Liver (tissue), 9 donors: ENCODE measurements around the gene MBLAC1. TPM values are rescaled to one million over a fixed set of nuclear protein-coding genes. Genes with fewer than 3 reads are reported as not detected.

Experiments
- DNase-seq: peaks from one replicate; pipeline ENCODE4 v3.0.0-alpha.2; 2017; ENCODE audit warnings: low spot score
- H3K27ac ChIP-seq, 2 donors: one replicate each; pipeline ENCODE4 v1.7.0; 2013; ENCODE audit warnings: inconsistent platforms in 2 of 2, low read length in 2 of 2, control low read depth in 1 of 2, low read depth in 1 of 2, mild to moderate bottlenecking in 1 of 2
- H3K27me3 ChIP-seq, 4 donors: one replicate each; pipeline versions ENCODE4 v1.6.1 to v1.7.0; 2013; ENCODE audit warnings: low read length in 3 of 4, inconsistent platforms in 1 of 4, mild to moderate bottlenecking in 1 of 4, moderate library complexity in 1 of 4; ENCODE audit not compliant: control insufficient read depth in 4 of 4, insufficient read depth in 4 of 4
- H3K36me3 ChIP-seq, 4 donors: one replicate each; pipeline versions ENCODE4 v1.6.1 to v1.7.0; 2013; ENCODE audit warnings: low read length in 3 of 4, mild to moderate bottlenecking in 3 of 4, low read depth in 1 of 4, moderate library complexity in 1 of 4; ENCODE audit not compliant: control insufficient read depth in 4 of 4, insufficient read depth in 3 of 4
- H3K4me1 ChIP-seq, 4 donors: one replicate each; pipeline versions ENCODE4 v1.6.1 to v1.7.0; 2013; ENCODE audit warnings: low read length in 3 of 4, mild to moderate bottlenecking in 3 of 4, moderate library complexity in 1 of 4; ENCODE audit not compliant: control insufficient read depth in 4 of 4, insufficient read depth in 4 of 4
- H3K4me3 ChIP-seq, 3 donors: one replicate each; pipeline versions ENCODE4 v1.6.1 to v1.7.0; 2013; ENCODE audit warnings: low read length in 3 of 3, control low read depth in 1 of 3, low read depth in 1 of 3, mild to moderate bottlenecking in 1 of 3
- H3K9ac ChIP-seq, 2 donors: one replicate each; pipeline ENCODE4 v1.7.0; 2013; ENCODE audit warnings: low read length in 2 of 2, mild to moderate bottlenecking in 2 of 2, moderate library complexity in 2 of 2, control low read depth in 1 of 2, low read depth in 1 of 2
- H3K9me3 ChIP-seq, 4 donors: one replicate each; pipeline versions ENCODE4 v1.6.1 to v1.7.0; 2013; ENCODE audit warnings: low read length in 3 of 4; ENCODE audit not compliant: control insufficient read depth in 4 of 4
- FOXA1 ChIP-seq: IDR thresholded peaks from 2 replicates; pipeline ENCODE4 v1.6.1; 2016; ENCODE audit warnings: antibody characterized with exemption
- FOXA2 ChIP-seq: IDR thresholded peaks from 2 replicates; pipeline ENCODE4 v1.6.1; 2016; ENCODE audit warnings: antibody characterized with exemption
- JUND ChIP-seq, 2 donors: IDR thresholded peaks; 2 replicates each; pipeline ENCODE4 v1.6.1; 2016; ENCODE audit warnings: antibody characterized with exemption in 2 of 2
- NR2F2 ChIP-seq: IDR thresholded peaks from 2 replicates; pipeline ENCODE4 v1.6.1; 2016; ENCODE audit warnings: antibody characterized with exemption
- RAD21 ChIP-seq, 2 donors: IDR thresholded peaks; 2 replicates each; pipeline ENCODE4 v1.6.1; 2016; ENCODE audit warnings: antibody characterized with exemption in 2 of 2, mild to moderate bottlenecking in 2 of 2
- RXRA ChIP-seq, 2 donors: IDR thresholded peaks; 2 replicates each; pipeline ENCODE4 v1.6.1; 2017 to 2018; ENCODE audit warnings: antibody characterized with exemption in 2 of 2, mild to moderate bottlenecking in 1 of 2
- SP1 ChIP-seq: IDR thresholded peaks from 2 replicates; pipeline ENCODE4 v1.6.1; 2018; ENCODE audit warnings: antibody characterized with exemption, mild to moderate bottlenecking
- TAF1 ChIP-seq: conservative IDR thresholded peaks from 2 replicates; pipeline ENCODE4 v1.6.1; 2016; ENCODE audit warnings: antibody characterized with exemption, mild to moderate bottlenecking
- YY1 ChIP-seq: IDR thresholded peaks from 2 replicates; pipeline ENCODE4 v1.6.1; 2016; ENCODE audit warnings: antibody characterized with exemption, mild to moderate bottlenecking
- WGBS: extraction: QIAGEN DNeasy Blood & Tissue Kit; methylation state at CpG from one replicate; pipeline ENCODE4 v1.1.7; 2013; 5-methylcytosine and 5-hydroxymethylcytosine counted together
- polyA plus RNA-seq, 2 donors: library from polyadenylated mRNA; stranded (reverse) in 1 of 2; unstranded in 1 of 2; fragments of 200-250 nt in 1 of 2; fragments of >200 nt in 1 of 2; fragmentation: Nextera tagmentation in 1 of 2; extraction: Ambion mirVana in 1 of 2; gene quantifications; one replicate each; pipeline versions ENCODE4 v1.2.1 to v1.2.3, GENCODE V29; 2013 to 2015
- total RNA-seq, 2 donors: library from RNA; depleted of rRNA; stranded (reverse); fragments of >200 nt; gene quantifications; one replicate each; pipeline ENCODE4 v1.2.3, GENCODE V29; 2014
- TF ChIP-seq, protein P1 (sequence below): IDR thresholded peaks from 2 replicates; pipeline ENCODE4 v1.6.1; 2016; ENCODE audit warnings: antibody characterized with exemption
- TF ChIP-seq, protein P2 (sequence below): IDR thresholded peaks from 2 replicates; pipeline ENCODE4 v1.6.1; 2016; ENCODE audit warnings: antibody characterized with exemption, mild to moderate bottlenecking
- TF ChIP-seq, protein P3 (sequence below): IDR thresholded peaks from 2 replicates; pipeline ENCODE4 v1.6.1; 2016; ENCODE audit warnings: antibody characterized with exemption
- TF ChIP-seq, protein P4 (sequence below): IDR thresholded peaks from 2 replicates; pipeline ENCODE4 v1.6.1; 2016; ENCODE audit warnings: antibody characterized with exemption
- TF ChIP-seq, protein P5 (sequence below): fragments of 150-350 bp; IDR thresholded peaks from 2 replicates; pipeline ENCODE4 v1.5.1; 2017; ENCODE audit warnings: improper control_type of control experiment, low read depth, low read length; ENCODE audit not compliant: missing input control
- donor health status: healthy.
- donor health status: healthy.
- donor health status: healthy.
- donor health status: healthy.
- donor health status: healthy.

MBLAC1 gene
- total and polyA plus RNA-seq, 4 donors = 1.0 to 1.4 (median 1.3) TPM

DNA sequence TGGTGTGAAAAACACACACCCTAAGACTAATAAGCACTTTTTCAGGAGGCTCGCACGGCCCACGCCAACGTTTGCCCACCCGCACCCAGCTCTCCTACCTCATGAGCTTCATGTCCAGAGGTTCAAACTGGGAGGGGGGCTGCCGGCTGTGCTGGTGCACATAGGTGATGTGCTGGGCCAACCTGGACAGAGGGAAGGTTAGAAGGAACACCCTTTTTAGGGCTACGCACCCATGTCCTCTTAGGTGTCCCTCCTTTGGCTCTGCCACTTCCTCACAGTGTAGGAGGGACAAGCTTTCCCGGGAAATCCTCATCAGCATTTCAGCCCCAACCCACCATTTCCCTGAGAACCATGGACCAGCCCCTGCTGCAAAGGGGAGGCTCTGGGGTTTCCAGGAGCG lies 31.5 kb upstream of the MBLAC1 start (continued):
- TF ChIP-seq NR2F2 (no peak), RAD21 (IDR thresholded peaks at IDR 0.05) (no peak)
- TF ChIP-seq, protein P1, sequence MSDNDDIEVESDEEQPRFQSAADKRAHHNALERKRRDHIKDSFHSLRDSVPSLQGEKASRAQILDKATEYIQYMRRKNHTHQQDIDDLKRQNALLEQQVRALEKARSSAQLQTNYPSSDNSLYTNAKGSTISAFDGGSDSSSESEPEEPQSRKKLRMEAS = no peak

DNA sequence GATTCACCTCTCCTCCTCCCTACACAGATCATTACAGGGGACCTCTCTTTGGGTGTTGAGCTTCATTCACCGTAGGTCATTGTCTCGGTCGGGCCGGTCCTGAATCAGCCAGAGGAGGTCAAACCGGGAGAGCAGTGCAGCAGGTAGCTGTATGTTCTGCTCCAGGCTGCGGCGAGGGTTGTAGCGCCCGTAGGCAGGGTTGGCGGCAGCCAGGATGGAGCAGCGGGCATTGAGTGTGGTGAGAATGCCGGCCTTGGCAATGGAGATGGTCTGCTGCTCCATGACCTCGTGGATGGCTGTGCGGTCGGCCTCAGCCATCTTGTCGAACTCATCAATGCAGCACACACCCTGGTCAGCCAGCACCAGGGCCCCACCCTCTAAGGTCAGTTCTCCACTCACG lies 31.1 kb upstream of the MBLAC1 start:
- no peak for DNase-seq
- Histone ChIP-seq H3K9ac (no peak overlapping the region), H3K27ac (no peak overlapping the region), H3K36me3 (peaks cover 33 to 85% (median 61%) of the 10 kb centered on the region in 4 donors), H3K4me3 (no peak overlapping the region), H3K4me1 (peaks cover 0 to 17% (median 12%) of the 10 kb centered on the region in 4 donors), H3K27me3 (no peaks in the 10 kb centered on the region), H3K9me3 (no peaks in the 10 kb centered on the region)
- no peak for TF ChIP-seq JUND (IDR thresholded peaks at IDR 0.05)
- no peak for TF ChIP-seq FOXA2
- TF ChIP-seq YY1 = no peak
- no peak for TF ChIP-seq RXRA (IDR thresholded peaks at IDR 0.05)
- TF ChIP-seq, protein P2, sequence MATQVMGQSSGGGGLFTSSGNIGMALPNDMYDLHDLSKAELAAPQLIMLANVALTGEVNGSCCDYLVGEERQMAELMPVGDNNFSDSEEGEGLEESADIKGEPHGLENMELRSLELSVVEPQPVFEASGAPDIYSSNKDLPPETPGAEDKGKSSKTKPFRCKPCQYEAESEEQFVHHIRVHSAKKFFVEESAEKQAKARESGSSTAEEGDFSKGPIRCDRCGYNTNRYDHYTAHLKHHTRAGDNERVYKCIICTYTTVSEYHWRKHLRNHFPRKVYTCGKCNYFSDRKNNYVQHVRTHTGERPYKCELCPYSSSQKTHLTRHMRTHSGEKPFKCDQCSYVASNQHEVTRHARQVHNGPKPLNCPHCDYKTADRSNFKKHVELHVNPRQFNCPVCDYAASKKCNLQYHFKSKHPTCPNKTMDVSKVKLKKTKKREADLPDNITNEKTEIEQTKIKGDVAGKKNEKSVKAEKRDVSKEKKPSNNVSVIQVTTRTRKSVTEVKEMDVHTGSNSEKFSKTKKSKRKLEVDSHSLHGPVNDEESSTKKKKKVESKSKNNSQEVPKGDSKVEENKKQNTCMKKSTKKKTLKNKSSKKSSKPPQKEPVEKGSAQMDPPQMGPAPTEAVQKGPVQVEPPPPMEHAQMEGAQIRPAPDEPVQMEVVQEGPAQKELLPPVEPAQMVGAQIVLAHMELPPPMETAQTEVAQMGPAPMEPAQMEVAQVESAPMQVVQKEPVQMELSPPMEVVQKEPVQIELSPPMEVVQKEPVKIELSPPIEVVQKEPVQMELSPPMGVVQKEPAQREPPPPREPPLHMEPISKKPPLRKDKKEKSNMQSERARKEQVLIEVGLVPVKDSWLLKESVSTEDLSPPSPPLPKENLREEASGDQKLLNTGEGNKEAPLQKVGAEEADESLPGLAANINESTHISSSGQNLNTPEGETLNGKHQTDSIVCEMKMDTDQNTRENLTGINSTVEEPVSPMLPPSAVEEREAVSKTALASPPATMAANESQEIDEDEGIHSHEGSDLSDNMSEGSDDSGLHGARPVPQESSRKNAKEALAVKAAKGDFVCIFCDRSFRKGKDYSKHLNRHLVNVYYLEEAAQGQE = no peak
- TF ChIP-seq, protein P3, sequence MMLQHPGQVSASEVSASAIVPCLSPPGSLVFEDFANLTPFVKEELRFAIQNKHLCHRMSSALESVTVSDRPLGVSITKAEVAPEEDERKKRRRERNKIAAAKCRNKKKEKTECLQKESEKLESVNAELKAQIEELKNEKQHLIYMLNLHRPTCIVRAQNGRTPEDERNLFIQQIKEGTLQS = no peak
- WGBS = 94% methylated on average over 17 of the region's 17 CpGs

DNA sequence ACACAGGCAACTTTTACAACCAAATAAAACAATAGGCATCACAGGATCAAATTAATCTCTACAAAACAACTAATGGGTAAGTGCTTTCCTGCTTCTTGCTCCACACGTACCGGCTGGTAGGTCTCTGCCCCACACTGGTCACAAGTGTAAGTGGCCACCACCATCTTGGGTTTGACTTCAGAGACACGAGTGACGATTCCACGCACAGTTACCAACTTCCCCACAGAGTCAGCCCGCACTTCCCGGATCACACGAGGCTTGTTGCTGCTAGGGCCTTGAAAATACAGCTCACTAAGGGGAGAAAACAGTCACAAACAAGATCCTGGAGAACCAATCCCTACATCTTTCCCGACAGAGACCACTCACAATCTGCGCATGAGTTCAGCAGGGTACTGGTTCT lies 27.9 kb upstream of the MBLAC1 start:
- peaks cover 20 to 53% (median 41%) of the 10 kb centered on the region in 4 donors for H3K36me3 ChIP-seq
- 87% methylated on average over 10 of the region's 10 CpGs for WGBS
- no peak overlapping the region for H3K27ac ChIP-seq

More for the DNA sequence above, 27.9 kb upstream of the MBLAC1 start:
- Histone ChIP-seq H3K9me3 (no peaks in the 10 kb centered on the region), H3K27me3 (no peaks in the 10 kb centered on the region), H3K4me3 (no peak overlapping the region), H3K9ac (no peak overlapping the region), H3K4me1 (peaks cover 0 to 21% (median 14%) of the 10 kb centered on the region in 4 donors)
- TF ChIP-seq, protein P4, sequence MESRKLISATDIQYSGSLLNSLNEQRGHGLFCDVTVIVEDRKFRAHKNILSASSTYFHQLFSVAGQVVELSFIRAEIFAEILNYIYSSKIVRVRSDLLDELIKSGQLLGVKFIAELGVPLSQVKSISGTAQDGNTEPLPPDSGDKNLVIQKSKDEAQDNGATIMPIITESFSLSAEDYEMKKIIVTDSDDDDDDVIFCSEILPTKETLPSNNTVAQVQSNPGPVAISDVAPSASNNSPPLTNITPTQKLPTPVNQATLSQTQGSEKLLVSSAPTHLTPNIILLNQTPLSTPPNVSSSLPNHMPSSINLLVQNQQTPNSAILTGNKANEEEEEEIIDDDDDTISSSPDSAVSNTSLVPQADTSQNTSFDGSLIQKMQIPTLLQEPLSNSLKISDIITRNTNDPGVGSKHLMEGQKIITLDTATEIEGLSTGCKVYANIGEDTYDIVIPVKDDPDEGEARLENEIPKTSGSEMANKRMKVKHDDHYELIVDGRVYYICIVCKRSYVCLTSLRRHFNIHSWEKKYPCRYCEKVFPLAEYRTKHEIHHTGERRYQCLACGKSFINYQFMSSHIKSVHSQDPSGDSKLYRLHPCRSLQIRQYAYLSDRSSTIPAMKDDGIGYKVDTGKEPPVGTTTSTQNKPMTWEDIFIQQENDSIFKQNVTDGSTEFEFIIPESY = no peak
- no peak for TF ChIP-seq SP1
- TF ChIP-seq YY1 = no peak
- TF ChIP-seq, protein P5, sequence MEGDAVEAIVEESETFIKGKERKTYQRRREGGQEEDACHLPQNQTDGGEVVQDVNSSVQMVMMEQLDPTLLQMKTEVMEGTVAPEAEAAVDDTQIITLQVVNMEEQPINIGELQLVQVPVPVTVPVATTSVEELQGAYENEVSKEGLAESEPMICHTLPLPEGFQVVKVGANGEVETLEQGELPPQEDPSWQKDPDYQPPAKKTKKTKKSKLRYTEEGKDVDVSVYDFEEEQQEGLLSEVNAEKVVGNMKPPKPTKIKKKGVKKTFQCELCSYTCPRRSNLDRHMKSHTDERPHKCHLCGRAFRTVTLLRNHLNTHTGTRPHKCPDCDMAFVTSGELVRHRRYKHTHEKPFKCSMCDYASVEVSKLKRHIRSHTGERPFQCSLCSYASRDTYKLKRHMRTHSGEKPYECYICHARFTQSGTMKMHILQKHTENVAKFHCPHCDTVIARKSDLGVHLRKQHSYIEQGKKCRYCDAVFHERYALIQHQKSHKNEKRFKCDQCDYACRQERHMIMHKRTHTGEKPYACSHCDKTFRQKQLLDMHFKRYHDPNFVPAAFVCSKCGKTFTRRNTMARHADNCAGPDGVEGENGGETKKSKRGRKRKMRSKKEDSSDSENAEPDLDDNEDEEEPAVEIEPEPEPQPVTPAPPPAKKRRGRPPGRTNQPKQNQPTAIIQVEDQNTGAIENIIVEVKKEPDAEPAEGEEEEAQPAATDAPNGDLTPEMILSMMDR = no peak
- TF ChIP-seq, protein P3 = no peak
- TF ChIP-seq, protein P2 = no peak
- TF ChIP-seq FOXA2 = no peak
- TF ChIP-seq, protein P1 = no peak
- TF ChIP-seq RAD21 (IDR thresholded peaks at IDR 0.05) = no peak
- no peak for TF ChIP-seq FOXA1
- no peak for TF ChIP-seq TAF1
- no peak for DNase-seq
